Progenitor cell of endocrine pancreas (in vitro differentiated cells): ENCODE data around the gene MORC4. TPM values are rescaled to one million over a fixed set of nuclear protein-coding genes. Genes with fewer than 3 reads are reported as not detected.

Experiments
- DNase-seq: peaks from one replicate; pipeline ENCODE4 v3.0.0; 2021; ENCODE audit warnings: low spot score; ENCODE audit not compliant: unreplicated experiment
- H3K27ac Mint-ChIP-seq: 2 replicates; pipeline ENCODE4 v1.8.0; 2021; ENCODE audit warnings: mild to moderate bottlenecking, moderate library complexity, mixed read lengths
- H3K27me3 Mint-ChIP-seq: 2 replicates; pipeline ENCODE4 v1.8.0; 2021; ENCODE audit warnings: mixed read lengths
- H3K36me3 Mint-ChIP-seq: 2 replicates; pipeline ENCODE4 v1.8.0; 2022; ENCODE audit warnings: mixed read lengths; ENCODE audit not compliant: insufficient read depth
- H3K4me1 Mint-ChIP-seq: 2 replicates; pipeline ENCODE4 v1.8.0; 2021; ENCODE audit warnings: low read depth, mixed read lengths
- H3K4me3 Mint-ChIP-seq: 2 replicates; pipeline ENCODE4 v1.8.0; 2021; ENCODE audit warnings: low read depth, mild to moderate bottlenecking, moderate library complexity, mixed read lengths
- H3K9me3 Mint-ChIP-seq: 2 replicates; pipeline ENCODE4 v1.8.0; 2021; ENCODE audit warnings: low read depth, mixed read lengths
- total RNA-seq: library from RNA; stranded (reverse); gene quantifications from 2 replicates; pipeline ENCODE4 v1.2.1, GENCODE V29; 2021
- TF ChIP-seq, protein P1 (sequence below): fragments of 200-600 bp; sonication (generic); IDR thresholded peaks from one replicate; pipeline ENCODE4 v1.5.0; 2021; ENCODE audit warnings: antibody characterized with exemption, mild to moderate bottlenecking; ENCODE audit not compliant: unreplicated experiment

The MORC4 gene
- total RNA-seq, 1 donor from 2014 or later, result 15.8 TPM

DNA sequence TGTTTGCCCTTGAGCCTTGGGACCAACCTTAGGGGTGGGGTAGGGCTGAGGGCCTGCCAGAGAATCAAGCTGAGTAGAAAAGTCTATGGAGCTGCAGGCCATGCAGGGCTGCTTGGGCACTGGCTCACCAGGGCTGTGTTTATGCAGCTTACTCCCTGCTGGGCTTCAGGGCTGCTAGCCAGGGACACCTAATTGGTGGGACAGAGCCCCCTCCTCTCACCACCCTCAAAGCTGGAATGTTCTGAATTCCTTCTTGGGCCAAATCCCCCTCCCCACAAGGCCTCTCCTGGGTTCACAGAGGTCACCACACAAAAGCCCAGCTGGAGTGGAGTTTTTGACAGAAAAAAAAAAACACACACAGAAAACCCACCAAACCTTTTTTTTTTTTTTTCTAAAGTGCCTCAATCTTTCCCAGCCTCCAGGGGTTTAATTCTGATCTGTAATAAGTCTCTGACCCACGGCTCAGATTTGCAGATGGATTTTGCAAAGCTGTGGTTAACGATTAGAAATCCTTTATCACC, 80.0 kb downstream of the MORC4 start, which contains the start of gene CLDN2:
Gene CLDN2 (plus strand): TSS at position 471 of the 521 bp plus-strand sequence. CDS start 7,827 bp downstream, outside the sequence.
- Mint-ChIP-seq H3K27me3 (no peaks in the 10 kb centered on the region), H3K27ac (no peak within 1 kb of the TSS), H3K9me3 (peaks cover 14% of the 10 kb centered on the region), H3K4me1 (peaks cover 5% of the 10 kb centered on the region), H3K36me3 (no peaks in the 10 kb centered on the region), H3K4me3 (no peak within 1 kb of the TSS)
- no peak for DNase-seq
- TF ChIP-seq, protein P1, sequence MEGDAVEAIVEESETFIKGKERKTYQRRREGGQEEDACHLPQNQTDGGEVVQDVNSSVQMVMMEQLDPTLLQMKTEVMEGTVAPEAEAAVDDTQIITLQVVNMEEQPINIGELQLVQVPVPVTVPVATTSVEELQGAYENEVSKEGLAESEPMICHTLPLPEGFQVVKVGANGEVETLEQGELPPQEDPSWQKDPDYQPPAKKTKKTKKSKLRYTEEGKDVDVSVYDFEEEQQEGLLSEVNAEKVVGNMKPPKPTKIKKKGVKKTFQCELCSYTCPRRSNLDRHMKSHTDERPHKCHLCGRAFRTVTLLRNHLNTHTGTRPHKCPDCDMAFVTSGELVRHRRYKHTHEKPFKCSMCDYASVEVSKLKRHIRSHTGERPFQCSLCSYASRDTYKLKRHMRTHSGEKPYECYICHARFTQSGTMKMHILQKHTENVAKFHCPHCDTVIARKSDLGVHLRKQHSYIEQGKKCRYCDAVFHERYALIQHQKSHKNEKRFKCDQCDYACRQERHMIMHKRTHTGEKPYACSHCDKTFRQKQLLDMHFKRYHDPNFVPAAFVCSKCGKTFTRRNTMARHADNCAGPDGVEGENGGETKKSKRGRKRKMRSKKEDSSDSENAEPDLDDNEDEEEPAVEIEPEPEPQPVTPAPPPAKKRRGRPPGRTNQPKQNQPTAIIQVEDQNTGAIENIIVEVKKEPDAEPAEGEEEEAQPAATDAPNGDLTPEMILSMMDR, result no peak

GRCh38 chrX:106917830-106918500, 82.0 kb downstream of the MORC4 start:
- Mint-ChIP-seq H3K4me3 (no peak overlapping the region), H3K27ac (no peak overlapping the region)
- TF ChIP-seq, protein P1, result no peak

DNA sequence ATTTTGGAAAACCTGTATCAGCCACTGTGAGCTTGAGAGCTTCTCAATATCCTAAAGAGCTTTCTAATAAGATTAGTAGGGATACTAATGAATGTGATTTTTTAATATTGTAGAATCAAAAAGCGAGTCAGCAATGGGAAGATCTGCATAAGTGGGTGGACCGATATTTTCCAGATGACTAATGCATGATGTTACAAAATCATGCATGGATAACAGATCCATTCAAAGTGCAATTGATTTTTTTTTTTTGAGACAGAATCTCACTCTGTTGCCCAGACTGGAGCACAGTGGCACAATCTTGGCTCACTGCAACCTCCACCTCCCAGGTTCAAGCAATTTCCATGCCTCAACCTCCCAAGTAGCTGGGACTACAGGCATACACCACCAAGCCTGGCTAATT, 87.1 kb downstream of the MORC4 start:
- TF ChIP-seq, protein P1, result no peak

More at GRCh38 chrX:106917830-106918500, 82.0 kb downstream of the MORC4 start:
- no peaks in the 10 kb centered on the region for H3K36me3 Mint-ChIP-seq
- peaks cover 8% of the 10 kb centered on the region for H3K4me1 Mint-ChIP-seq
- DNase-seq, result no peak
- H3K27me3 Mint-ChIP-seq, result no peaks in the 10 kb centered on the region
- peaks cover 16% of the 10 kb centered on the region for H3K9me3 Mint-ChIP-seq

DNA sequence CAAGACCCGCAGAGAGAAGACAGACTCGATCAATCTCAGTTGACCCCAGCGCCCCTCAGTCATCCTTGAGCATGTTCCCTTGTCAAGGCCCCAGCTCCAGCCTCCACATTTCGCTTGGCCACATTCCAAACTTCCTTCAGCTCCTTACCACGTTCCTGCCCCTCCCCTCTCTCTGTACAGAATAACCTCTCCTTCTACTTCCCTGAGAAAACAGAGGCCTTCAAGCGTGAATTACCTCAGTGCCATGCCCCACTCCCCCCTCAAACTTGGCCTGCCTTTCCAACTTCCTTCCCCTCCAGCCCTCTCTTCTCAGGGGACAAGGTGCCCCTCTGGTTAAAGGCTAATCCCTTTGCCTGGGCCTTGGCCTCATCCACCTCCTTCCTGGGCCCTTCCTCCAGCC, 93.7 kb downstream of the MORC4 start:
- no peaks in the 10 kb centered on the region for H3K36me3 Mint-ChIP-seq
- no peak for DNase-seq
- no peaks in the 10 kb centered on the region for H3K27me3 Mint-ChIP-seq
- H3K4me1 Mint-ChIP-seq, result peaks cover 2% of the 10 kb centered on the region
- no peak overlapping the region for H3K4me3 Mint-ChIP-seq
- peaks cover 21% of the 10 kb centered on the region for H3K9me3 Mint-ChIP-seq
- no peak overlapping the region for H3K27ac Mint-ChIP-seq
- TF ChIP-seq, protein P1, result no peak

More for the DNA sequence above, 87.1 kb downstream of the MORC4 start:
- no peaks in the 10 kb centered on the region for H3K36me3 Mint-ChIP-seq
- peaks cover 3% of the 10 kb centered on the region for H3K4me1 Mint-ChIP-seq
- H3K9me3 Mint-ChIP-seq, result peaks cover 29% of the 10 kb centered on the region
- DNase-seq, result no peak
- H3K27me3 Mint-ChIP-seq, result no peaks in the 10 kb centered on the region
- no peak overlapping the region for H3K4me3 Mint-ChIP-seq
- H3K27ac Mint-ChIP-seq, result no peak overlapping the region

- no peaks in the 10 kb centered on the region for H3K36me3 Mint-ChIP-seq
- H3K27me3 Mint-ChIP-seq, result no peaks in the 10 kb centered on the region
- TF ChIP-seq, protein P1, result no peak
- DNase-seq, result no peak
- H3K9me3 Mint-ChIP-seq, result peaks cover 19% of the 10 kb centered on the region
- H3K27ac Mint-ChIP-seq, result no peak overlapping the region
- no peak overlapping the region for H3K4me3 Mint-ChIP-seq
- H3K4me1 Mint-ChIP-seq, result peaks cover 2% of the 10 kb centered on the region
Measured at GRCh38 chrX:106905064-106905708, 94.8 kb downstream of the MORC4 start.
